Ishikawa (cell line): ENCODE results near the gene TLN1.

Source experiments
- CEBPB ChIP-seq: IDR thresholded peaks from 2 replicates; pipeline ENCODE4 v1.6.1; 2012
- EP300 ChIP-seq: IDR thresholded peaks from 2 replicates; pipeline ENCODE4 v1.6.1; 2012; ENCODE audit warnings: borderline replicate concordance
- MAX ChIP-seq: IDR thresholded peaks from 2 replicates; pipeline ENCODE4 v1.6.1; 2012
- NFIC ChIP-seq: IDR thresholded peaks from 2 replicates; pipeline ENCODE4 v1.6.1; 2012
- RAD21 ChIP-seq: IDR thresholded peaks from 2 replicates; pipeline ENCODE4 v1.6.1; 2012; ENCODE audit warnings: low read depth
- TAF1 ChIP-seq: IDR thresholded peaks from 2 replicates; pipeline ENCODE4 v1.6.1; 2012; ENCODE audit warnings: low read depth, mild to moderate bottlenecking
- TCF12 ChIP-seq: IDR thresholded peaks from 2 replicates; pipeline ENCODE4 v1.6.1; 2012; ENCODE audit warnings: low read depth
- YY1 ChIP-seq: IDR thresholded peaks from 2 replicates; pipeline ENCODE4 v1.6.1; 2012; ENCODE audit warnings: low read depth
- TF ChIP-seq, protein P1 (sequence below): IDR thresholded peaks from 2 replicates; pipeline ENCODE4 v1.6.1; 2012; ENCODE audit warnings: low read depth, mild to moderate bottlenecking

DNA sequence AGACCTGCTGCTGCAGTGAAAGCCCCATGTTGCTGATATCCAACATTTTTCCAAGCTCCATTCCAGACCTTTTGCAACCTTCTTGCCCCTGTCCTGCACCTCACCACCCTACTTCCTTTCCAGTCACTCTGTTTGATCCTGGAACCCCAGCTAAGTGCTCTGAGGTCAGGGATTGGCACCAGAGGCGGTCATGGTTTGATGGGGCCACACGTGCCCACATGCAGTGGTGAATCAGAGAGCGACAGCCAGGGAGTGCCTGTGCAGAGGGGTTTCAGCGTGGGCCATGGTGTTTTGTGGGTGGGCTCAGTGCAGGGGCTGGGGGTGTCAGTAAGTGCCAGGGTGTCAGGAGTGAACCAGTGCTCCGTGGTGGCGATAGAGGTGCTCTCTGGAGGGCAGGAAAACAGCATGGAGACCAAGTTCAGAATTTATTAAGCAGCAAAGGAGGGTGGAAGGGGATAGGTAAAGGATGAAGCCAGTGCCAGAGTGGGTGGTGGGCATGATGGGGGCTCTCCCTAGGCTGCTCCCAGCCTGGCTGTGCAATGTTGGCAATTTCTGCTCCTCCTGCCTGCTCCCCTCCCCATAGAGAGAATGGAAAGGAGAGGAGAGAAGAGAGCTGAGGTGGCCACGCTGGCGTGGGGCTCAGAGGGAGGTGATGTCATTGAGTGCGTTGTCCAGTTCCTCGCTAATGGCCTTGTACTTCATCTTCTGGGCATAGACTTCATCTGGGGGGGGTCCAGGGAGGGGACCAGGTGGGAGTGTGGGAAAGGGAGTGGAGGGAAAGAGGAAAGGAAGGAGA lies 49.3 kb downstream of the TLN1 start:
- no peak for TF ChIP-seq NFIC
- no peak for TF ChIP-seq TCF12
- no peak for TF ChIP-seq CEBPB
- no peak for TF ChIP-seq MAX
- TF ChIP-seq, protein P1, sequence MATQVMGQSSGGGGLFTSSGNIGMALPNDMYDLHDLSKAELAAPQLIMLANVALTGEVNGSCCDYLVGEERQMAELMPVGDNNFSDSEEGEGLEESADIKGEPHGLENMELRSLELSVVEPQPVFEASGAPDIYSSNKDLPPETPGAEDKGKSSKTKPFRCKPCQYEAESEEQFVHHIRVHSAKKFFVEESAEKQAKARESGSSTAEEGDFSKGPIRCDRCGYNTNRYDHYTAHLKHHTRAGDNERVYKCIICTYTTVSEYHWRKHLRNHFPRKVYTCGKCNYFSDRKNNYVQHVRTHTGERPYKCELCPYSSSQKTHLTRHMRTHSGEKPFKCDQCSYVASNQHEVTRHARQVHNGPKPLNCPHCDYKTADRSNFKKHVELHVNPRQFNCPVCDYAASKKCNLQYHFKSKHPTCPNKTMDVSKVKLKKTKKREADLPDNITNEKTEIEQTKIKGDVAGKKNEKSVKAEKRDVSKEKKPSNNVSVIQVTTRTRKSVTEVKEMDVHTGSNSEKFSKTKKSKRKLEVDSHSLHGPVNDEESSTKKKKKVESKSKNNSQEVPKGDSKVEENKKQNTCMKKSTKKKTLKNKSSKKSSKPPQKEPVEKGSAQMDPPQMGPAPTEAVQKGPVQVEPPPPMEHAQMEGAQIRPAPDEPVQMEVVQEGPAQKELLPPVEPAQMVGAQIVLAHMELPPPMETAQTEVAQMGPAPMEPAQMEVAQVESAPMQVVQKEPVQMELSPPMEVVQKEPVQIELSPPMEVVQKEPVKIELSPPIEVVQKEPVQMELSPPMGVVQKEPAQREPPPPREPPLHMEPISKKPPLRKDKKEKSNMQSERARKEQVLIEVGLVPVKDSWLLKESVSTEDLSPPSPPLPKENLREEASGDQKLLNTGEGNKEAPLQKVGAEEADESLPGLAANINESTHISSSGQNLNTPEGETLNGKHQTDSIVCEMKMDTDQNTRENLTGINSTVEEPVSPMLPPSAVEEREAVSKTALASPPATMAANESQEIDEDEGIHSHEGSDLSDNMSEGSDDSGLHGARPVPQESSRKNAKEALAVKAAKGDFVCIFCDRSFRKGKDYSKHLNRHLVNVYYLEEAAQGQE: no peak
- no peak for TF ChIP-seq TAF1
- no peak for TF ChIP-seq YY1
- TF ChIP-seq EP300: no peak
- TF ChIP-seq RAD21: no peak
